A549 (cell line): Measurements from ENCODE around the gene SURF6. TPM values are rescaled to one million over a fixed set of nuclear protein-coding genes. Genes with fewer than 3 reads are reported as not detected.

ENCODE experiments used
- ATAC-seq, 2 experiments: fragments of 200-7000 bp in 1 of 2; fragments of >200 bp in 1 of 2; cut with Nextera tagmentation in 1 of 2; cut with Tn5 transposase in 1 of 2; 3 replicates each; pipeline versions ENCODE4 v1.8.0 to v1.9.1; 2018 to 2020; ENCODE audit warnings: mild to moderate bottlenecking in 1 of 2, moderate library complexity in 1 of 2
- CTCF ChIA-PET: fragments of 300-600 bp; sonication (Branson Sonifier 250); formaldehyde crosslinking; extraction: SDS; loops from one replicate; lab custom pipeline; 2021; ENCODE audit warnings: antibody characterized with exemption, inconsistent platforms; lab: Yijun Ruan, JAX
- POLR2A ChIA-PET: fragments of 350-600 bp; formaldehyde crosslinking; extraction: SDS; loops from one replicate; lab custom pipeline; 2021; ENCODE audit warnings: antibody characterized with exemption, inconsistent platforms; lab: Yijun Ruan, JAX
- DNase-seq, 2 experiments: peaks; one replicate each; pipeline versions ENCODE4 v3.0.0 to v3.0.0-alpha.2; 2011 to 2016; ENCODE audit warnings: low read depth in 1 of 2, low spot score in 1 of 2
- FAIRE-seq: peaks from 2 replicates; lab custom pipeline; 2011; peaks lifted over from hg19 to GRCh38; lab: Jason Lieb, UNC
- H3K27ac ChIP-seq, 2 experiments: fragments of >200 bp; sonication (Bioruptor Twin); formaldehyde crosslinking; 3 replicates each; pipeline ENCODE4 v1.5.1; 2016 to 2017
- H3K4me1 ChIP-seq: fragments of >200 bp; sonication (Bioruptor Twin); formaldehyde crosslinking; 3 replicates; pipeline ENCODE4 v1.6.1; 2016
- H3K4me2 ChIP-seq: fragments of >200 bp; sonication (Bioruptor Twin); formaldehyde crosslinking; 3 replicates; pipeline ENCODE4 v1.6.1; 2016
- H3K4me3 ChIP-seq: fragments of >200 bp; sonication (Bioruptor Twin); formaldehyde crosslinking; 3 replicates; pipeline ENCODE4 v1.5.1; 2016
- H3K9me3 ChIP-seq: fragments of >200 bp; sonication (Bioruptor Twin); formaldehyde crosslinking; 3 replicates; pipeline ENCODE4 v1.6.1; 2016
- ELK1 ChIP-seq: fragments of 150-350 bp; IDR thresholded peaks from 2 replicates; pipeline ENCODE4 v1.6.1; 2014; ENCODE audit warnings: low read depth, mild to moderate bottlenecking, low read length
- EP300 ChIP-seq, 2 experiments: fragments of >200 bp; sonication (Bioruptor Twin); formaldehyde crosslinking; IDR thresholded peaks; 2 replicates in 1 of 2; 3 replicates in 1 of 2; pipeline ENCODE4 v1.6.1; 2016 to 2017
- FOSB ChIP-seq: fragments of 250-450 bp; sonication (Bioruptor Pico); IDR thresholded peaks from 2 replicates; pipeline ENCODE4 v1.5.0; 2020; ENCODE audit warnings: mild to moderate bottlenecking, moderate library complexity
- FOSL2 ChIP-seq, 2 experiments: fragments of 450-650 bp in 1 of 2; fragments of >200 bp in 1 of 2; sonication (Bioruptor Twin) in 1 of 2; formaldehyde crosslinking; IDR thresholded peaks; 2 replicates each; pipeline versions ENCODE4 v1.5.0 to v1.6.1; 2016 to 2020; ENCODE audit warnings: mild to moderate bottlenecking in 1 of 2, moderate library complexity in 1 of 2
- HDAC2 ChIP-seq: fragments of 200-600 bp; sonication (generic); IDR thresholded peaks from 2 replicates; pipeline ENCODE4 v1.6.1; 2016
- HMGXB4 ChIP-seq: fragments of 250-450 bp; sonication (Bioruptor Pico); IDR thresholded peaks from 2 replicates; pipeline ENCODE4 v1.5.0; 2021; ENCODE audit warnings: mild to moderate bottlenecking, moderate library complexity, borderline replicate concordance
- KDM1A ChIP-seq: fragments of 200-600 bp; sonication (generic); IDR thresholded peaks from 2 replicates; pipeline ENCODE4 v1.6.1; 2016; ENCODE audit warnings: low read depth, mild to moderate bottlenecking
- MAX ChIP-seq: IDR thresholded peaks from 2 replicates; pipeline ENCODE4 v1.6.1; 2012
- PBX3 ChIP-seq: IDR thresholded peaks from 2 replicates; pipeline ENCODE4 v1.6.1; 2012
- RCOR1 ChIP-seq: fragments of 150-350 bp; IDR thresholded peaks from 2 replicates; pipeline ENCODE4 v1.6.1; 2014; ENCODE audit warnings: antibody characterized with exemption, low read length, low read depth
- REST ChIP-seq: fragments of 200-600 bp; sonication (generic); IDR thresholded peaks from 2 replicates; pipeline ENCODE4 v1.6.1; 2016; ENCODE audit warnings: antibody characterized with exemption, mild to moderate bottlenecking, moderate library complexity
- RFX5 ChIP-seq: fragments of 450-650 bp; IDR thresholded peaks from 2 replicates; pipeline ENCODE4 v1.7.1; 2014; ENCODE audit warnings: antibody characterized with exemption, mild to moderate bottlenecking, moderate library complexity
- RNF2 ChIP-seq: fragments of 200-600 bp; sonication (generic); IDR thresholded peaks from 2 replicates; pipeline ENCODE4 v1.6.1; 2016; ENCODE audit warnings: low read depth, mild to moderate bottlenecking, antibody characterized with exemption, moderate library complexity, borderline replicate concordance
- TFCP2L1 ChIP-seq: fragments of 250-450 bp; sonication (Bioruptor Pico); IDR thresholded peaks from 2 replicates; pipeline ENCODE4 v1.5.0; 2021; ENCODE audit warnings: mild to moderate bottlenecking
- USF2 ChIP-seq: fragments of 450-650 bp; IDR thresholded peaks from 2 replicates; pipeline ENCODE4 v1.6.1; 2014; ENCODE audit warnings: antibody characterized with exemption
- ZC3H11A ChIP-seq: fragments of 450-650 bp; IDR thresholded peaks from 2 replicates; pipeline ENCODE4 v1.6.1; 2014; ENCODE audit warnings: antibody characterized with exemption, mild to moderate bottlenecking
- WGBS: methylation state at CpG from one replicate; pipeline ENCODE4 v1.1.6; 2017; ENCODE audit errors: missing lambda C conversion rate; 5-methylcytosine and 5-hydroxymethylcytosine counted together
- polyA plus RNA-seq, 4 experiments: library from polyadenylated mRNA; depleted of rRNA in 3 of 4; stranded (reverse); fragments of >200 nt; fragmentation: RNase III in 1 of 4; extraction: RNeasy Plus Mini Kit Qiagen cat#74134 plus additional on column Dnase treatment in 1 of 4; gene quantifications; 2 replicates in 3 of 4; 3 replicates in 1 of 4; pipeline ENCODE4 v1.2.3, GENCODE V29; 2011 to 2017

Gene SURF6
- polyA plus RNA-seq, 2 of the 4 experiments (the other 2 are of a cell fraction): 10.5 to 25.1 TPM

- 94% methylated on average over 18 of the region's 18 CpGs for WGBS
- ATAC-seq: no peak
- H3K27ac ChIP-seq: no peak overlapping the region
- no peak for TF ChIP-seq RFX5
- no peak for TF ChIP-seq MAX
- no peak for TF ChIP-seq FOSL2 (IDR thresholded peaks at IDR 0.05)
- no peak for TF ChIP-seq FOSL2 (CRISPR knock-in tag; IDR thresholded peaks at IDR 0.05)
- FAIRE-seq: no peak
- no peak overlapping the region for H3K4me3 ChIP-seq
- CTCF ChIA-PET: interaction anchor here (0.6 to 5.6 kb wide), 4 partner anchors 9 to 27 kb away, joined by 3 to 27 read pairs (median 10); no protein-coding TSS in a partner anchor
- DNase-seq: no peak
- H3K4me2 ChIP-seq: no peak overlapping the region
- peaks cover 10% of the 10 kb centered on the region; the same call in 1 of the 3 replicates for H3K4me1 ChIP-seq
- POLR2A ChIA-PET: no interaction called here
- no peaks in the 10 kb centered on the region for H3K9me3 ChIP-seq
These were observed 32.4 kb upstream of the SURF6 start for GRCh38 chr9:133368249-133368881.

- CTCF ChIA-PET: interaction anchor here (1.0 to 3.2 kb wide), 2 partner anchors 9 to 26 kb away, joined by 3 to 16 read pairs; no protein-coding TSS in a partner anchor
- no peak overlapping the region for H3K4me3 ChIP-seq
- DNase-seq: no peak
- H3K27ac ChIP-seq: no peak overlapping the region
- POLR2A ChIA-PET: no interaction called here
- peaks cover 10% of the 10 kb centered on the region; the same call in 1 of the 3 replicates for H3K4me1 ChIP-seq
- 87% methylated on average over 10 of the region's 10 CpGs for WGBS
- TF ChIP-seq ZC3H11A: no peak
- no peak for TF ChIP-seq REST
- no peak for TF ChIP-seq ELK1
- no peak for TF ChIP-seq EP300 (IDR thresholded peaks at IDR 0.05)
- no peak for TF ChIP-seq KDM1A
- TF ChIP-seq TFCP2L1: no peak
- no peak for TF ChIP-seq RNF2
- no peak for TF ChIP-seq RCOR1
- TF ChIP-seq FOSB (CRISPR knock-in tag): no peak
- FAIRE-seq: no peak
- H3K9me3 ChIP-seq: no peaks in the 10 kb centered on the region
- ATAC-seq: no peak
- H3K4me2 ChIP-seq: no peak overlapping the region
These were observed 31.8 kb upstream of the SURF6 start for GRCh38 chr9:133367778-133368177.

- POLR2A ChIA-PET: no interaction called here
- no peak for ATAC-seq
- TF ChIP-seq HDAC2: no peak
- TF ChIP-seq USF2: no peak
- TF ChIP-seq HMGXB4 (CRISPR knock-in tag): no peak
- TF ChIP-seq PBX3: no peak
- TF ChIP-seq, all 56 proteins: peak for 0
- H3K4me2 ChIP-seq: no peak overlapping the region
- DNase-seq: no peak
- no peak for FAIRE-seq
- H3K4me3 ChIP-seq: no peak overlapping the region
- no peaks in the 10 kb centered on the region for H3K9me3 ChIP-seq
- H3K27ac ChIP-seq: no peak overlapping the region
- 98% methylated on average over 19 of the region's 22 CpGs for WGBS
- H3K4me1 ChIP-seq: peaks cover 10% of the 10 kb centered on the region; the same call in 1 of the 3 replicates
- CTCF ChIA-PET: interaction anchor here (1.0 to 3.2 kb wide), 4 partner anchors 9 to 26 kb away, joined by 3 to 16 read pairs (median 4); no protein-coding TSS in a partner anchor
These were observed 31.2 kb upstream of the SURF6 start for GRCh38 chr9:133367221-133367620.
